ENCODE measurements around the gene LRRC52. TPM values are rescaled to one million over a fixed set of nuclear protein-coding genes. Genes with fewer than 3 reads are reported as not detected.

Gene LRRC52
- total and polyA plus RNA-seq, 2 of the 13 experiments (the other 11 are each of a cell fraction or from before 2014, with no cell fraction given), result not detected

- TF ChIP-seq UBTF (CRISPR knock-in tag; IDR thresholded peaks at IDR 0.05), result no peak
- TF ChIP-seq MEF2D (CRISPR knock-in tag; IDR thresholded peaks at IDR 0.05), result no peak
- no peak for TF ChIP-seq RCOR2 (CRISPR knock-in tag; IDR thresholded peaks at IDR 0.05)
- TF ChIP-seq ZNF724P (CRISPR knock-in tag; IDR thresholded peaks at IDR 0.05; ENCODE audit: borderline replicate concordance), result no peak
- TF ChIP-seq NFE2 (CRISPR knock-in tag; IDR thresholded peaks at IDR 0.05), result no peak
- no peak for TF ChIP-seq ZNF414 (CRISPR knock-in tag; IDR thresholded peaks at IDR 0.05)
- TF ChIP-seq SRF (IDR thresholded peaks at IDR 0.05; ENCODE audit: low read depth, low read length), result no peak
- TF ChIP-seq MXI1 (IDR thresholded peaks at IDR 0.05; ENCODE audit: borderline replicate concordance, low read depth, low read length), result no peak
- TF ChIP-seq BRD4 (CRISPR knock-in tag; IDR thresholded peaks at IDR 0.05), result no peak
- TF ChIP-seq NFKB2 (CRISPR knock-in tag; IDR thresholded peaks at IDR 0.05; ENCODE audit: borderline replicate concordance), result no peak
- FAIRE-seq, result no peak
- H3K4me1 ChIP-seq (ENCODE audit: insufficient read depth, low read length), result peaks cover 6% of the 10 kb centered on the region; the same call in 1 of the 2 replicates
- no peaks in the 10 kb centered on the region for H3K36me3 ChIP-seq (replicated peaks in 1 of 2; ENCODE audit: control insufficient read depth in 1 of 2, insufficient read depth in 2 of 2, low read length in 2 of 2)
- ChIA-PET CTCF (ENCODE audit: low intra/inter-chr PET ratio, low total read pairs) (no interaction called here), POLR2A (no interaction called here)
- no peak overlapping the region for H3K4me3 ChIP-seq (replicated peaks in 1 of 3; ENCODE audit: insufficient read depth in 1 of 3, low read depth in 2 of 3, low read length in 3 of 3)
- H3K4me2 ChIP-seq (ENCODE audit: low read depth, low read length), result no peak overlapping the region
- no peak overlapping the region for H2AFZ ChIP-seq (ENCODE audit: low read length)
- H4K20me1 ChIP-seq (ENCODE audit: insufficient read depth, low read length), result no peaks in the 10 kb centered on the region
- no peaks in the 10 kb centered on the region for H3K79me2 ChIP-seq (ENCODE audit: insufficient read depth, low read length)
- WGBS (ENCODE audit: low lambda C conversion rate), result 39% methylated on average over 3 of the region's 3 CpGs
- H3K27ac ChIP-seq (ENCODE audit: extremely low read length, insufficient read depth, low read length), result no peak overlapping the region
- DNase-seq (ENCODE audit: low spot score), result no peak
- no TSS peak for BruUV-seq (replicated peaks)
- intact Hi-C loops (cut with micrococcal nuclease; ENCODE audit: unreplicated experiment) (no loop called here), in situ Hi-C loops (cut with HindIII; ENCODE audit: extremely low pct_ligation_motif_present, low pct_unique_long_range_greater_than_20kb) (no loop called here)
- peaks cover 0 to 4% of the 10 kb centered on the region in 2 experiments; a peak in 1 of 5 replicates for H3K27me3 ChIP-seq (ENCODE audit: control insufficient read depth in 1 of 2, insufficient read depth in 2 of 2, low read length in 2 of 2)
- no peak for ATAC-seq
- no peak overlapping the region for H3K9ac ChIP-seq (ENCODE audit: insufficient read depth, low read depth, low read length)
- H3K9me3 ChIP-seq (ENCODE audit: low read length), result no peaks in the 10 kb centered on the region
These were observed 3.9 kb upstream of the LRRC52 start for GRCh38 chr1:165539908-165540307.

Measured in HepG2 (cell line).